Measurements from ENCODE around the gene VAV3.
"Not testable (repeated sequence)": the region's sequence is repeated elsewhere in the genome, so short reads cannot be mapped to it uniquely, and the experiment has no call there.

The VAV3 gene

DNA sequence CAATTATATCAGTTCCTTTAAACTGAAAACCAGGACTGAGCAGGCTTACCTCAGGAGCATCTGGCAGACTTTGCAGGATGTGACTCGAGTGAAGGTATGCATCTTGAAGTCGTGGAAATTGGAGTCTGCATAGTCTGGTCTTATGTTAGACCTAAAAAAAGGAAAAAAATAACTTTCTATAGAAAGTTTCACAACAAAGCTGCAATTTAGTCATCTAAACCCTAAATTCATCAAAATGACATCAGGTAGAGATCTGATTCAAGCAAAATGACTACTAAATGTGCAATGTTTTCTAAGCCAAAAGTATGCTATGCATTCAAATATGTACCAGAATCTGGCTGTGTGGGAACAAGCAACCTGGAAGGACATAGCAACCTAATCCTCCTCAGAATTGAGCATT, 260.1 kb downstream of the VAV3 start:
- no peak for DNase-seq (ENCODE audit: low read depth)

DNA sequence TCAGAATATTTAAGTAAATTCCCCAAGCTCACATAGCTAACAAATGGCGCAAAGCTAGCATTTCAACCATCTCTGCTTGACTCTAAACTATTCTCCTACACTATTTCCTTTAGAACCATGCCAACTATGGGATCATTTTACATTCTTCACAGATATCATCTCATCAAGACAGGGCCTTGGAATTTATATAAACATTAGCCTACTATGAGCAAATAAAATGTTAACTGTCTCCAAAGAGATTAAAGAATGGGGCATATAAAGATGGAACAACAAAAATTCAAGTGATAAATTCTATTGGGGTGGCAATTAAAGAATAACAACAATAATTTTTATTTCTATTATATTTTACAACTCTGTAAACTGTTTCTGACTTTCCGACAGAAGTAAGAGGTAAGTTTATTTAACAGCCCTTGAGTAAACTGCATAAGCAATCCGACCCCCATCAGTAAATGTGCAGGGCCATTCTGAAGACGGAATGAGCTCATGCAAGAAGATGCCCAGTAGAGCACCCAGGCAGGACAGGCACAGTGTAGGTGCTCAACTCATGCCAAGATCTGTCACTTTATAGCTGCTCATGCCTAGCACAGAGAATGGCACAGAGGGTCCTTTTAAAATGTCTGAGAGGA, 261.9 kb downstream of the VAV3 start:
- TF ChIP-seq, protein P1, sequence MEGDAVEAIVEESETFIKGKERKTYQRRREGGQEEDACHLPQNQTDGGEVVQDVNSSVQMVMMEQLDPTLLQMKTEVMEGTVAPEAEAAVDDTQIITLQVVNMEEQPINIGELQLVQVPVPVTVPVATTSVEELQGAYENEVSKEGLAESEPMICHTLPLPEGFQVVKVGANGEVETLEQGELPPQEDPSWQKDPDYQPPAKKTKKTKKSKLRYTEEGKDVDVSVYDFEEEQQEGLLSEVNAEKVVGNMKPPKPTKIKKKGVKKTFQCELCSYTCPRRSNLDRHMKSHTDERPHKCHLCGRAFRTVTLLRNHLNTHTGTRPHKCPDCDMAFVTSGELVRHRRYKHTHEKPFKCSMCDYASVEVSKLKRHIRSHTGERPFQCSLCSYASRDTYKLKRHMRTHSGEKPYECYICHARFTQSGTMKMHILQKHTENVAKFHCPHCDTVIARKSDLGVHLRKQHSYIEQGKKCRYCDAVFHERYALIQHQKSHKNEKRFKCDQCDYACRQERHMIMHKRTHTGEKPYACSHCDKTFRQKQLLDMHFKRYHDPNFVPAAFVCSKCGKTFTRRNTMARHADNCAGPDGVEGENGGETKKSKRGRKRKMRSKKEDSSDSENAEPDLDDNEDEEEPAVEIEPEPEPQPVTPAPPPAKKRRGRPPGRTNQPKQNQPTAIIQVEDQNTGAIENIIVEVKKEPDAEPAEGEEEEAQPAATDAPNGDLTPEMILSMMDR (IDR thresholded peaks at IDR 0.05; ENCODE audit: low read depth, low read length, missing control alignments) = no peak
- no peak for DNase-seq (ENCODE audit: low read depth)
- no peak overlapping the region for H3K4me3 ChIP-seq (ENCODE audit: low read depth, low read length)
- in situ Hi-C loops (cut with HindIII; ENCODE audit: low sequenced_read_pairs) = no loop called here

More for the DNA sequence above, 260.1 kb downstream of the VAV3 start:
- no peak overlapping the region for H3K4me3 ChIP-seq (ENCODE audit: low read depth, low read length)
- in situ Hi-C loops (cut with HindIII; ENCODE audit: low sequenced_read_pairs) = no loop called here
- TF ChIP-seq, protein P1 (IDR thresholded peaks at IDR 0.05; ENCODE audit: low read depth, low read length, missing control alignments) = no peak

DNA sequence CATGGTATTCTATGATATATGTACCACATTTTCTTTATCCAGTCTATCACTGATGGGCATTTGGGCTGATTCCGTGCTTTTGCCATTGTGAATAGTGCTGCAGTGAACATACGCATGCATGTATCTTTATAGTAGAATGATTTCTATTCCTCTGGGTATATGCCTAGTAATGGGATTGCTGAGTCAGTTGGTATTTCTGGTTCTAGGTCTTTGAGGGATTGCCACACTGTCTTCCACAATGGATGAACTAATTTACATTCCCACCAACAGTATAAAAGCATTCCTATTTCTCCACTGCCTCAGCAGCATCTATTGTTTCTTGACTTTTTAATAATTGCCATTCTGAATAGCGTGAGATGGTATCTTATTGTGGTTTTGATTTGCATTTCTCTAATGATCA, 264.3 kb downstream of the VAV3 start:
- in situ Hi-C loops (cut with HindIII; ENCODE audit: low sequenced_read_pairs); DNase-seq (ENCODE audit: low read depth); H3K4me3 ChIP-seq (ENCODE audit: low read depth, low read length): not testable (repeated sequence)

DNA sequence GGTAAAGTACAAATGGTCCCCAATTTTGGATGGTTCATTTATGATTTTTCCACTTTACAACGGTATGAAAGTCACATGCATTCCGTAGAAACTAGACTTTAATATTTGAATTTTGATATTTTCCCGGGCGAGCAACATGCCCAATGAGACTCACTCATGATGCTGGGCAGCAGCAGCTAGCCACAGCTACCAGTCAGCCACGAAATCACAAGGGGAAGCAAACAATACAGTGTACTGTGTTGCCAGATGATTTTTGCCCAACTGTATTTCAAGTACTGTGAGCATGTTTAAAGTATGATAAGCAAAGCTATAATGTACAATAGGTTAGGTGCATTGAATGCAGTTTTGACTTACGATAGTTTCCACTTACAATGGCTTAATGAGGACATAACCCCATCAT, 266.8 kb downstream of the VAV3 start:
- no peak overlapping the region for H3K4me3 ChIP-seq (ENCODE audit: low read depth, low read length)
- no peak for DNase-seq (ENCODE audit: low read depth)
- in situ Hi-C loops (cut with HindIII; ENCODE audit: low sequenced_read_pairs) = no loop called here
- TF ChIP-seq, protein P1 (IDR thresholded peaks at IDR 0.05; ENCODE audit: low read depth, low read length, missing control alignments) = no peak

DNA sequence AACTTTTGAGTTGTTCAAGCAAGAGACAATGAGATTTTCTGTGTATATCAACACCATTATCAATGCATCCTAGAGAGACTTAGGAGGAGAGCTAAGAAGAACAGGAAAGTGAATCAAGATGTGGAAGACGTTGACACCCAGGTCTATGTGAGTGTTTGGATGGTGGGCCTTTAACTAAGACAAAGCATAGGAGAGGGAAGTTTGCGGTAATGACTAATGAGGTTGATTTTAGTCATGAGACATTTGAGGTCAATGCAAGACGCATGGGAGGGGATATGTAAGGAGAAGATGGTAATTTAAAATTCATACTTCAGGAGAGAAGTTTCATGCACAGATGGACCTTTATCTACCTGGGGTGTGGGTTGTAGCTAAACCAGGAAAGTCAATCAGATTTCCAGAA, 269.6 kb downstream of the VAV3 start:
- no peak overlapping the region for H3K4me3 ChIP-seq (ENCODE audit: low read depth, low read length)
- in situ Hi-C loops (cut with HindIII; ENCODE audit: low sequenced_read_pairs) = no loop called here
- TF ChIP-seq, protein P1 (IDR thresholded peaks at IDR 0.05; ENCODE audit: low read depth, low read length, missing control alignments) = no peak
- DNase-seq (ENCODE audit: low read depth) = no peak

DNA sequence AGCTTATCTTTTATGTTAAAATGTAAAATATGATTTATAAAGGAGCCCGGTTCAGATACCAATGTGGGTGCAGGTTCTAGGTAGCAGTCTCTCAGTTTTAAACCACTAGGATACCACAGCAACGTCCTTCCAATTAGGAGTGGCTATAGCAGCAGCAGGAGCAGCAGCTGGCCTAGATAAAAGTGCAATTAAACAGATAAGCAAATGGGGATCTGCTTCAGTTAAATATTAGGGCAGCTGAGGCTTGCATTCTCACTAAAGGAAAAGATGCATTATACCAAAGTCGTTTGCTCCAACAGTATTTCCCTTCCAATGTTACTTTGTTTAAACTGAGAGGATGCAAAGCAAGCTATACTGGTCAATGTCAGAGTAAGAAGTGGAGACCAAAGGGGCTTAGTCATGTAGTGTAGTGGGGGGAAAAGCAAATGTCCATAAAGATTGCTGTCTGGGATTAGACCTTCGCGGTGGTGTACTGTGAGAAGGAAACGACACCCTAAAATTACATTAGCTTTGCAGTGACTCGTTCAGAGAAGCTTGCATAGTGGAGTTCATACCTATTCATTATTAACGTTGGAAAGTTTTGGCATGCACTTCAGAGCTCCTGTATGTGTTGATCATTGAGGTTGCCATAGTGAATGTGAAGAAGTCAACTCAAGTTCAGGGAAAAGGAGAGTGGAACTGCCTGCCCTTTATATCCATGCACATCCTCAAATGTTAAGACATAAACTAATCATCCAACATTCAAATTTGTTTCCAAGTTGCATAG, 272.2 kb downstream of the VAV3 start:
- in situ Hi-C loops (cut with HindIII; ENCODE audit: low sequenced_read_pairs) = no loop called here
- no peak overlapping the region for H3K4me3 ChIP-seq (ENCODE audit: low read depth, low read length)
- DNase-seq (ENCODE audit: low read depth) = no peak
- TF ChIP-seq, protein P1 (IDR thresholded peaks at IDR 0.05; ENCODE audit: low read depth, low read length, missing control alignments) = no peak

DNA sequence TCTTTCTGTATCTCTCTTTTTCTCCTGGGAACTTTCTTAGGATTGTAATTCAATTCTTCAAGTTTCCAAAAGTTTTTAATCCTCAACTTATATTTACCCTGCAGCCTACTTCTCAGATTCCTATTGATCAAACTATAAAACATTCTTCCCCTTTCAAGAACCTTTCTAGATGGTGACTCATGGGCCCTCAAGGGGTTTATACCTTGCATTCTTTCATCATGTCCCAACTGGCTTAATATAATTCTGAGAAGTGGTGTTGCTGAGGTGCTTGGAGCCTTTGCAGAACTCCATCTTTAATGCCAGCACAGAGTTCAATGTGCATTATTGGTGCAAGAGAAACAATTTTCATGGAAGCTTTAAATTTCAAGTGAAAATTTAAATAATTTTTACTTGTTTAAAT, 273.4 kb downstream of the VAV3 start:
- no peak for DNase-seq (ENCODE audit: low read depth)
- TF ChIP-seq, protein P1 (IDR thresholded peaks at IDR 0.05; ENCODE audit: low read depth, low read length, missing control alignments) = no peak
- in situ Hi-C loops (cut with HindIII; ENCODE audit: low sequenced_read_pairs) = no loop called here
- no peak overlapping the region for H3K4me3 ChIP-seq (ENCODE audit: low read depth, low read length)
